GM12873 (cell line): ENCODE measurements around the gene TNNI2.
A peak's percentile ranks its signal among the peaks of the same experiment; 100 is the strongest.

ENCODE experiments used
- CTCF ChIP-seq: IDR thresholded peaks from 2 replicates; pipeline ENCODE4 v1.5.1; 2012; ENCODE audit warnings: low read depth, mild to moderate bottlenecking, moderate library complexity, low read length, control low read depth; ENCODE audit not compliant: insufficient read depth; ENCODE audit errors: missing control alignments

TNNI2 gene

DNA sequence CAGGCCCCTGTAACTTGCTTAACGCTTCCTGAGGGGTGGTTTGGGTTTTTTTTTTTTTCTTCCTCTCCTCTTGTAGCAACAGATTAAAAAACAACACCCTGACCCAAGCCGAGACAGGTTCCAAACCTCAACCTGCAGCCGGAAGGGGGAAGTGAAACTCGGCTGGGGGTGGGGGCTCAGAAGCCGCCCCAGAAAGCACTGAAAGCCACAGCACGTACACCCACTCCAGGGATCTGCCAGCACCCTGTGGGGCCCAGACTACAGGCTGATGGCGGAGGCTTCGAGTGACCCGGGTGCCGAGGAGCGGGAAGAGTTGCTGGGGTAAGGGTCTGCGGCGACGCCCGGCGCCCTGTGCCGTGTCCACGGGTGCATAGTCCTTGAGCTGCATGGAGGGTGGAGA is 14.1 kb downstream of the TNNI2 start, which contains the start of gene LSP1:
Gene LSP1, plus strand, starts transcription at position 208 of the 400 bp plus-strand sequence. Its CDS starts 61 bp downstream, at position 269.
- no peak for TF ChIP-seq CTCF

DNA sequence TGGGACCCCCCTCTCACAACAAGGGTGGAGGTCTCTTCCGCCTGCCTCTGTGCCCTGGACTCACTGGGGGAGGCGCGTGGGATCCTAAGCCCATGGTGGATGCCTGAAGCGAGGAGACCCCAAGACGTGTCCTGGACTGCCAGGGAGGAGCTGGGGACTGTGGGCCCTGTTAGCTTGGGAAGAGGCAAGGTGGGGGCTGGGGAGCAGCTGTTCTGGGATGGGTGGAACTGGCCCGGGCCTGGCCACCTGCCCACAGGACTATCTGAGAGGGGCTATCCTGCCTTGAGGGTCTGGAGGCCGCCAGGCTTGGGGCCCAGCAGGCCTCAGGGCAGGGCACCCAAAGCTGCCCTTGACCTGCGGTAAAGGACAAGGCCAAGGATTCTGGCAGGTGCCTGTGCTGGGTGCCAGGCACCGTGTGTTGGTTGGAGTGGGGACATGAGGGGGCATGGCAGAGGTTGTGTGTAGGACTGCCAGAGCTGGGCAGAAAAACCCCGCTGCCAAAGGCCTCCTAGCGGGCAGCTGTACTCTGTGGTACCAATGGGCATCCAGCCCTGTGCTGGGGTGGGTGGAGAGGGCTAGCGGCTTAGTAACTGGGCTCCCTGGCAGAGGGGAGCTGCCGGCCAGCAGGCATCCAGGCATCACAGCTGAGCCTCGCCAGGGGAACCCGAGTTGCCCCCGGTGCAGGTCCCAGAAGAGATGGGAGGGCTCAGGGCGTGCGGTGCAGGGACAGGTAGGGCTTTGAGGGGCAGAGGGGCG is 14.8 kb downstream of the TNNI2 start:
- peak; percentile 34 for TF ChIP-seq CTCF

DNA sequence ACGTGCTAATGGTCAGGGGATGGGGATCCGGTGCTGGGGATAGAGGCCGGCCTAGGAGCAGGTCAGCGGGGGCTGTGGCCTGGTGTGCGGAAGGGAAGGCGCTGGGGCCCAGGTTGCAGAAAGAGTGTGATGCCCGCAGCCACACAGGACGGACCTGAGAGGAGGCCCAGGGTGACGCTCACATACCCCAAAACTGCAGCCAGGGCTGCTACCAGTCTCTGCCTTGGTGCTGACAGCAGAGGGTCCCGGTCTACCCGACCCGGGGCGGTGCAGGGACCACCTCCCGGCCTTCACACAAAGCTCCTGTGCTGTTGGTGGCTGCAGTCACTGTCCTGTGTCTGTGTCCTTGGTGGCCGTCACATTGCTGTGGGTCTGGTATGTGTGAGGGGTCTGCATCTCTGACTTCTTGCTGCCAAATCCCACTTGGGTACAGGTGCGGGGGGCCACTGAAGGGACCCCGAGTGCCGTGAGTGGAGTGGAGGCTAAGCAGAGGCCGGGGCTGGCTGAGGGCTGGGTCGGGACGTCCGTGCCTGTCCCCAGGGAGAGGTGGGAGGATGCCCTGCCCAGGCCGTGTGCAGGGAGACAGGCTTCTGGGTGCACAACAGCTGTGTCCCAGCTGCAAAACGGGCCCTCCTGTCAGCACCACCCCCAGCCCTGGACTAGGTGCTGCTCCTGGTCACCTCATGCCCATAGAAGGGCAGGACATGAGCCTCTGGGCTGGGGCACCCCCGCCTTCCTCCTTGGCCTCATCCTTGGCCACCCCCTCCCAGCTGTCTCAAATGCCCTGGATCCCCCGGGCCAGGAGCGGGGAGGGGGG is 15.6 kb downstream of the TNNI2 start:
- TF ChIP-seq CTCF, result no peak

GRCh38 chr11:1854949-1855885 is 16.4 kb downstream of the TNNI2 start:
- no peak for TF ChIP-seq CTCF

GRCh38 chr11:1855886-1856265 is 17.1 kb downstream of the TNNI2 start:
- no peak for TF ChIP-seq CTCF

DNA sequence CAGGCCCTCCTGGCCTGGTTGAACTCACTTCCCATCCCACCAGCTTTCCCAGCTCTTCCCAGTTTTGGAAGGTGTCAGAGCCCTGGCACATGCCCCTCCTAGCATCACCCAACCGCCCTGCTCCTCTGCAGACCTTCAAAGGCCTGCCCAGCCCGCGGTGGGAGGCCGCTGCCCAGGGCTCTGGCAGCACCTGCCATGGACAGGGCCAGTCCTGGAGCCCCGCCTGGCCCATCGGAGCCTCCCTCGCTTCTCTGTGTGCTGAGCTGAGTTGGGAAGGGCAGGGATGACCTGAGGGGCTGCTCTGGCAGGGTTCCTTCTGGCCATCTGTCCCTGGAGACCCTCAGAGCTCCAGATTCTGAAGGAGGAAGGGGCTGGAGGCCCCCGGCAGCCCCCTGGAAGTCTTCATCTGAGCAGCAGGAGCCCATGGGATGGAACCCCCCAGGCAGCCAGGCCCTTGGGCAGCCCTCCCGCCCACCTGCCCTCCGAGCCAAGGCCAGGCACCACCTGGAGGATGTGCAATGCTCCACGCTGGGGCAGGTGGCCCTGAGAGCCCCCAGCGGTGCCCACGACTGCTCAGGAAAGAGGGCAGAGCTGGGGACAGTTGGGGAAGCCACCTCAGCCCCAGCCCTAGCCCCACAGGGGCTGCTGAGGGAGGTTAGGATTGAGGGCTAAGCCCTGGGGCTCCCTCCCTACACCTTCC is 17.7 kb downstream of the TNNI2 start:
- no peak for TF ChIP-seq CTCF
